Measurements from ENCODE around the gene GPC5.

GPC5 gene

GRCh38 chr13:92136449-92137155 is 738.2 kb downstream of the GPC5 start:
- no peak for DNase-seq

- no peak for DNase-seq
Observed at GRCh38 chr13:92137520-92137919, 739.1 kb downstream of the GPC5 start.

GRCh38 chr13:92143766-92144165 is 745.3 kb downstream of the GPC5 start:
- no peak for DNase-seq

GRCh38 chr13:92150606-92151005 is 752.2 kb downstream of the GPC5 start:
- DNase-seq = no peak

- no peak for DNase-seq
Observed at GRCh38 chr13:92158346-92158745, 759.9 kb downstream of the GPC5 start.

- DNase-seq = no peak
Observed at GRCh38 chr13:92164822-92165221, 766.4 kb downstream of the GPC5 start.

- DNase-seq = no peak
Observed at GRCh38 chr13:92172191-92172590, 773.8 kb downstream of the GPC5 start.

GRCh38 chr13:92173254-92173653 is 774.8 kb downstream of the GPC5 start:
- no peak for DNase-seq

- peak in 2 of 56 donors; percentile 0 to 3 for DNase-seq
Observed at GRCh38 chr13:92175330-92175729, 776.9 kb downstream of the GPC5 start.

GRCh38 chr13:92177966-92178365 is 779.5 kb downstream of the GPC5 start:
- DNase-seq = no peak

GRCh38 chr13:92179223-92179622 is 780.8 kb downstream of the GPC5 start:
- no peak for DNase-seq

- DNase-seq = peak in 1 of 56 donors; percentile 9
Observed at GRCh38 chr13:92187378-92187989, 789.1 kb downstream of the GPC5 start.

GRCh38 chr13:92188574-92188973 is 790.2 kb downstream of the GPC5 start:
- no peak for DNase-seq

GRCh38 chr13:92196591-92197256 is 798.3 kb downstream of the GPC5 start:
- no peak for DNase-seq

GRCh38 chr13:92197669-92198068 is 799.2 kb downstream of the GPC5 start:
- DNase-seq = no peak

- DNase-seq = no peak
Observed at GRCh38 chr13:92218615-92219014, 820.2 kb downstream of the GPC5 start.

- no peak for DNase-seq
Observed at GRCh38 chr13:92221916-92222315, 823.5 kb downstream of the GPC5 start.

- DNase-seq = no peak
Observed at GRCh38 chr13:92224052-92224821, 825.8 kb downstream of the GPC5 start.

GRCh38 chr13:92224825-92225224 is 826.4 kb downstream of the GPC5 start:
- DNase-seq = no peak

- no peak for DNase-seq
Observed at GRCh38 chr13:92225861-92226260, 827.4 kb downstream of the GPC5 start.

GRCh38 chr13:92232871-92233270 is 834.5 kb downstream of the GPC5 start:
- no peak for DNase-seq

- DNase-seq = no peak
Observed at GRCh38 chr13:92251671-92252210, 853.3 kb downstream of the GPC5 start.
